ENCODE measurements around the gene MAD2L2. TPM values are rescaled to one million over a fixed set of nuclear protein-coding genes. Genes with fewer than 3 reads are reported as not detected.

MAD2L2 gene
- polyA plus RNA-seq, 6 donors from 2014 or later, result 43.6 to 75.4 (median 56.2) TPM

GRCh38 chr1:11701981-11702803 is 21.2 kb upstream of the MAD2L2 start:
- H3K4me3 Mint-ChIP-seq, result no peak overlapping the region
- no peak for ATAC-seq (ENCODE audit: low read depth in 2 of 2)
- H3K9me3 Mint-ChIP-seq, result no peaks in the 10 kb centered on the region
- DNase-seq, result no peak
- no peak overlapping the region for H3K27ac Mint-ChIP-seq
- H3K36me3 Mint-ChIP-seq, result no peaks in the 10 kb centered on the region
- H3K27me3 Mint-ChIP-seq, result peaks cover 5 to 20% (median 8%) of the 10 kb centered on the region in 3 donors
- peaks cover 0 to 3% (median under 1%) of the 10 kb centered on the region in 3 donors for H3K4me1 Mint-ChIP-seq

GRCh38 chr1:11701551-11701961 is 20.6 kb upstream of the MAD2L2 start:
- ATAC-seq (ENCODE audit: low read depth in 2 of 2) (no peak), DNase-seq (no peak)
- H3K27me3 Mint-ChIP-seq, result peaks cover 5 to 20% (median 8%) of the 10 kb centered on the region in 3 donors
- H3K36me3 Mint-ChIP-seq, result no peaks in the 10 kb centered on the region
- peaks cover 0 to 3% (median 0%) of the 10 kb centered on the region in 3 donors for H3K4me1 Mint-ChIP-seq
- no peak overlapping the region for H3K4me3 Mint-ChIP-seq
- H3K9me3 Mint-ChIP-seq, result no peaks in the 10 kb centered on the region
- no peak overlapping the region for H3K27ac Mint-ChIP-seq

- Mint-ChIP-seq H3K4me3 (no peak overlapping the region), H3K27ac (no peak overlapping the region), H3K27me3 (peaks cover 5 to 20% (median 8%) of the 10 kb centered on the region in 3 donors), H3K4me1 (peaks cover 0 to 3% (median 0%) of the 10 kb centered on the region in 3 donors), H3K9me3 (no peaks in the 10 kb centered on the region), H3K36me3 (no peaks in the 10 kb centered on the region)
- DNase-seq (no peak), ATAC-seq (ENCODE audit: low read depth in 2 of 2) (no peak)
Measured at GRCh38 chr1:11700601-11701467, 19.9 kb upstream of the MAD2L2 start.

- Mint-ChIP-seq H3K27me3 (peaks cover 14 to 16% (median 15%) of the 10 kb centered on the region in 3 donors), H3K36me3 (no peaks in the 10 kb centered on the region), H3K4me1 (peaks cover 3 to 4% (median 4%) of the 10 kb centered on the region in 3 donors), H3K9me3 (no peaks in the 10 kb centered on the region), H3K4me3 (no peak overlapping the region), H3K27ac (peak overlapping the region in 1 of 6 donors; percentile 44)
- DNase-seq, result no peak
- no peak for ATAC-seq (ENCODE audit: low read depth in 2 of 2)
Measured at GRCh38 chr1:11697893-11698210, 16.9 kb upstream of the MAD2L2 start.

- ATAC-seq (ENCODE audit: low read depth in 2 of 2), result no peak
- Mint-ChIP-seq H3K4me1 (peaks cover 9 to 10% (median 9%) of the 10 kb centered on the region in 3 donors), H3K4me3 (no peak overlapping the region), H3K9me3 (no peaks in the 10 kb centered on the region), H3K27ac (peak overlapping the region in 1 of 6 donors; percentile 44), H3K36me3 (no peaks in the 10 kb centered on the region), H3K27me3 (peaks cover 19 to 21% (median 20%) of the 10 kb centered on the region in 3 donors)
- DNase-seq, result no peak
Measured at GRCh38 chr1:11697188-11697892, 16.4 kb upstream of the MAD2L2 start.

- no peak for DNase-seq
- Mint-ChIP-seq H3K9me3 (no peaks in the 10 kb centered on the region), H3K27me3 (peaks cover 20 to 29% (median 28%) of the 10 kb centered on the region in 3 donors), H3K4me3 (no peak overlapping the region), H3K4me1 (peaks cover 12 to 16% (median 14%) of the 10 kb centered on the region in 3 donors), H3K27ac (no peak overlapping the region), H3K36me3 (no peaks in the 10 kb centered on the region)
- no peak for ATAC-seq (ENCODE audit: low read depth in 2 of 2)
Measured at GRCh38 chr1:11695861-11696260, 14.9 kb upstream of the MAD2L2 start.

- DNase-seq (no peak), ATAC-seq (ENCODE audit: low read depth in 2 of 2) (no peak)
- H3K27me3 Mint-ChIP-seq, result peaks cover 29 to 45% (median 43%) of the 10 kb centered on the region in 3 donors
- no peak overlapping the region for H3K27ac Mint-ChIP-seq
- H3K4me3 Mint-ChIP-seq, result peak overlapping the region in 5 of 8 donors; percentile 21 to 77 (median 35)
- peaks cover 21 to 28% (median 21%) of the 10 kb centered on the region in 3 donors for H3K4me1 Mint-ChIP-seq
- no peaks in the 10 kb centered on the region for H3K36me3 Mint-ChIP-seq
- H3K9me3 Mint-ChIP-seq, result no peaks in the 10 kb centered on the region
Measured at GRCh38 chr1:11693917-11694316, 13.0 kb upstream of the MAD2L2 start.

- Mint-ChIP-seq H3K27me3 (peaks cover 28 to 53% (median 44%) of the 10 kb centered on the region in 3 donors), H3K4me1 (peaks cover 21 to 28% (median 21%) of the 10 kb centered on the region in 3 donors), H3K9me3 (no peaks in the 10 kb centered on the region), H3K4me3 (peak overlapping the region in 6 of 8 donors; percentile 42 to 86 (median 78)), H3K27ac (no peak overlapping the region), H3K36me3 (no peaks in the 10 kb centered on the region)
- DNase-seq (no peak), ATAC-seq (ENCODE audit: low read depth in 2 of 2) (no peak)
Measured at GRCh38 chr1:11693024-11693590, 12.2 kb upstream of the MAD2L2 start.

GRCh38 chr1:11691928-11692711 is 11.2 kb upstream of the MAD2L2 start:
- Mint-ChIP-seq H3K27me3 (peaks cover 28 to 53% (median 50%) of the 10 kb centered on the region in 3 donors), H3K4me3 (peak overlapping the region; percentile 69 to 86 (median 83)), H3K9me3 (no peaks in the 10 kb centered on the region), H3K36me3 (no peaks in the 10 kb centered on the region), H3K27ac (peak overlapping the region in 1 of 6 donors; percentile 70), H3K4me1 (peaks cover 21 to 28% (median 21%) of the 10 kb centered on the region in 3 donors)
- ATAC-seq (ENCODE audit: low read depth in 2 of 2), result no peak
- DNase-seq, result no peak

- Mint-ChIP-seq H3K4me3 (peak within 1 kb of the TSS; percentile 69 to 92 (median 83)), H3K36me3 (no peaks in the 10 kb centered on the region), H3K4me1 (peaks cover 21 to 28% (median 21%) of the 10 kb centered on the region in 3 donors), H3K27me3 (peaks cover 28 to 53% (median 50%) of the 10 kb centered on the region in 3 donors), H3K27ac (peak within 1 kb of the TSS in 2 of 6 donors; percentile 33 to 70), H3K9me3 (no peaks in the 10 kb centered on the region)
- DNase-seq (no peak), ATAC-seq (ENCODE audit: low read depth in 2 of 2) (peak; percentile 42 to 53)
Measured at GRCh38 chr1:11691302-11691914, 10.5 kb upstream of the MAD2L2 start, which contains the start of gene DRAXIN. TSS of gene DRAXIN (plus strand) at chr1:11691710. CDS start at chr1:11706259, 14,549 bp downstream.

GRCh38 chr1:11690397-11691301 is 9.7 kb upstream of the MAD2L2 start:
- DNase-seq, result no peak
- Mint-ChIP-seq H3K27ac (peak overlapping the region in 2 of 6 donors; percentile 33 to 56), H3K9me3 (no peaks in the 10 kb centered on the region), H3K4me1 (peaks cover 21 to 28% (median 21%) of the 10 kb centered on the region in 3 donors), H3K4me3 (peak overlapping the region; percentile 57 to 92 (median 78)), H3K27me3 (peaks cover 28 to 53% (median 50%) of the 10 kb centered on the region in 3 donors), H3K36me3 (no peaks in the 10 kb centered on the region)
- peak; percentile 38 to 56 for ATAC-seq (ENCODE audit: low read depth in 2 of 2)
